Hematopoietic multipotent progenitor cell treated with erythropoietin and hydrocortisone succinate and interleukin-3 and kit ligand, for 6 days (in vitro differentiated cells): Measurements from ENCODE around the gene DENND10.
"Not testable (repeated sequence)": the region's sequence is repeated elsewhere in the genome, so short reads cannot be mapped to it uniquely, and the experiment has no call there.

Source experiments
- DNase-seq: peaks from one replicate; pipeline ENCODE4 v3.0.0-alpha.2; 2015

The DENND10 gene

GRCh38 chr10:119103903-119104653 is at the start of gene DENND10:
Gene DENND10 (plus strand): TSS chr10:119104113. CDS start chr10:119104143, 30 bp downstream.
- DNase-seq: peak; percentile 91

DNA sequence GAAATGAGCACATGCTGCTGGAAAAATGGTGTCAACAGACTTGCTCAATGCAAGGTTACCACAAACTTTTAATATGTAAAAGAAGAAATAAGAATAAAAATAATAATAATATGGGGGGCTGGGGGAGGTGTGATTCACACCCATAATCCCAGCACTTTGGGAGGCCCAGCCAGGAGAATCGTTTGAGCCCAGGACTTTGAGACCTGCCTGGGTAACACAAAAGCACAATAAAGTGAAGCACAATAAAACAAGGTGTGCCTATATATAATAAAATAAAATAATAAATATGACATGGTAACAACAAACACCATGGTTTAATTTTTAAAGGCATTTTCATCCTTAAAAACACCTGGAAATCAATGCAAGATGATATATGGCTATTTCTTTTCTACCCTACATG is 48.4 kb upstream of the DENND10 start:
- no peak for DNase-seq

- no peak for DNase-seq
Measured at GRCh38 chr10:119058010-119058409, 45.9 kb upstream of the DENND10 start.

DNA sequence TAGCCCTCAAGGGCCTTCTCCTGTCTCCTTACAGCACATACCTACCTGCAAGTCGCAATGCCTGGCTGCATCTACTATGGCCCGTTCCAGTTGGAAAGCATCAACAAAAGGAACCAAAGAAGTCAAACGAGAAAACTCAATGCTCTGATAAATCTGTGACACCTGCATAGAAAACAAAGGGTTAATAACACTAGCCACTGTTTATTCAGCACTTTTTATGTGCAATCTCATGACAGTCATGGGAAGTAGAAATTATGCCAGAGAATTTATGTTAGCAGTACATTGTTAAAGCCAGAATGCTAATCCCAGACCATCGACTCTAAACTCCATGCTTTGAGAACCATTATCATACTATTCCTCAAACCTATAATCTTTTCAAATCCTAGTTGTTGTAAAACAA is 44.4 kb upstream of the DENND10 start:
- DNase-seq: no peak

DNA sequence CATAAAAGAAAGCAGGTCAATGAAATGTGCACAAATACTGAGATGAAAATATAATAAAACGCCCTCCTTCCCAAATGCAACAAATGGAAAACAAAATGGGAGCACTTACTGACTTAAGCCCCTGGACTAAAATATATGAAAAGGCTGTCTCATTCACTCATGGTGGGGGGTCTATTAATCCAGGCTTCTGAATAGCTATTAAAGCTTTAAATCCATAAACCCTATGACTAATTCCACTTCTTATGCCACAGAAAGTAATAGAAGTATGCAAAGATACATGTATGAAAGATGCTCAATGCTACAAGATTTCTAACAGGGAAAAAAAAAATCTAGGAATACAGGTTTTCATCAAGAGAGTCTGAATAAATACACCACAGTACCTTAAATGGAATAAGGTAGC is 43.8 kb upstream of the DENND10 start:
- no peak for DNase-seq

GRCh38 chr10:119061352-119061751 is 42.6 kb upstream of the DENND10 start:
- DNase-seq: no peak

GRCh38 chr10:119061926-119062325 is 42.0 kb upstream of the DENND10 start:
- no peak for DNase-seq

- DNase-seq: no peak
Measured at GRCh38 chr10:119070395-119071165, 33.3 kb upstream of the DENND10 start.

DNA sequence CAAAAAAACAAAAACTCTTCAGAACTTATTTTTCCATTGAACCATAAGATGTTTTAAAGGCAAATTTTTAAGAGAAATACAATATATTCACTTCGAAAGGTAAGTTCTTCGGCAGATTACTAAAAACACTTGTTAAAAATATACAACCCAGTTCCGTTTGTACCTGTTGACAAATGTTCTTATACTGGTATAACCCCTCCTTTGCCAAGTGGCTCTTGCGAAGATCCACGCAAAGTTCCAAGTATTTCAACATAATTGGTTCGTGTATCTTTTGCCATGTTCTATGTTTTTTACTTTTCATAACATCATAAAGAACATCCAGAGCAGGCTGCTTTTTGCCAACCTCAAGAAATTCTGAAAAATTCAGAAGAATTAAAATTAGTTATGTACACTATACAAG is 30.3 kb upstream of the DENND10 start:
- DNase-seq: no peak

GRCh38 chr10:119078422-119079179 is 25.3 kb upstream of the DENND10 start:
- DNase-seq: peak; percentile 51

DNA sequence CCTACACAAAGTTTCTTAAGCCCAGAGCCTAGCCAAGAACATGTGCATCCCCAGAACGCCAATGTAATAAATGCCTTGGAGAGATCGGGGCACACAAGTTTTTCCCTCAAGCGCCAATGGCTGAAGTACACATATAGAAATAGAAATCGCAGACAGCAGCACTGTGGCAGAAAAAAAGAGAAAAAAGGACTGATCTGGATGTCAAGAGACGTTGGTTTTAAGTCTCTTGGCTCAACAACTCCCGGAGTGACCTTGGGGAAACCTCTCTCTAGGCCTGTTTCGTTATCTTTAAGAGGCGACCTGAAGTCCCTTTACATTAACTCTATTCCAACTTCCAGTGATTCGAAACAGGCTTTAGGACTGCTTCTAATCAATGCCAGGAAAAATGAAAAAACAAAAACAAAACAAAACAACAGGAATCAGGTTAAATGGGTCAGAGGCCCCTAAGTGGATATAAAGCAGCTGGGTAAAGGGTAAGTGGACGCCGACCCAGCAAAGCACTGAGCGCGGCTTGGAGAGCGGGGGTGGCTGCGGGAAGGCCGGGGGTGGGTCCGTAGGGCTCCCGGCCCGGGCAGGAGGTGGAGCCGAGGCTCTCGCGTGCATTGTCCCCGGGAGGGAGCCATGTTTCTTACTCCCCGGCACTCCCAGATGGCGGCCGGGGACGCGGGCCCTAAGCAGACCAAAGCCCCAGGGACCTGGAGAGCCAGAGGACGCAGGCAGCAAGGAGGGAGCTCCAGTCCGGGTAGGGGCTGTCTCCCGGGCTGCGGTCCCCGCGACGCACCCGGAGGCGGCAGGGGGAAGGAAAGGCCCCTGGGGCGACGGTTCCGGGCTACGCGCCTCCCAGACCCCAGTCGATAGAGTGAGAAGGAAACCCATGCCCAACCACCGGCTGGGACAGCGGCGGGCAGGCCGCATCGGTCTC is 24.1 kb upstream of the DENND10 start:
- peak; percentile 84 for DNase-seq

GRCh38 chr10:119080521-119081259 is 23.2 kb upstream of the DENND10 start, which contains the start of gene EIF3A:
Gene EIF3A (minus strand): TSS chr10:119080817. CDS start chr10:119080676, 141 bp downstream.
- DNase-seq: peak; percentile 94

- peak; percentile 54 for DNase-seq
Measured at GRCh38 chr10:119084896-119085295, 19.0 kb upstream of the DENND10 start.

DNA sequence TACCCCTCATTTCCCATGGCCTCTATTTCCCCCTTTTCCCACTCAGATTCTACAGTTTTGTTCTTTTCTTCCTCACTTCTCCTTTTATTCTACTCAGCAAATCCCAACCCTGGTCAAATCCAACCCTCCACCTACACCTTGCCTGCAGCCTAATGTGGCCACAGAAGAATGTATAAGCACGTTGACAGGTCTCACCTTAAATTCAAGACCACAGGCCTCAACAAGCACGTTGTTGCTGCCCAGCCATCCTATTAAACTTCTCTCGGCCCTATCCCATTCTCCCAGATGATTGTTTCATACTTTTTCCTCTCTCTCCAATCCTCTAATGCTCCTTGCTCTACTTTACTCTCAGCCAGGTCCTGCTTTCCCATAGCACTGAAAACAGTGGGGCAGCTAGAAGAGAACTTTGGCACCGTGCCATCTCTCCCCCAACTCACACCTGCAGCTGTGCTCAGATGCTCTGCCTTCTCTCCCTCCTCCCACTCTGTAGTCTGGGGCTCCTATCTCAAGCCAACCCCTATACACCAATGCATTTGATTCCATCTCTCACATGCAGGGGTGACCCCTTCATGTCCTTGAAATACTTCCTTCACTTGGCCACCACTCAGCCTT is 16.5 kb upstream of the DENND10 start:
- DNase-seq: peak; percentile 61

- peak; percentile 72 for DNase-seq
Measured at GRCh38 chr10:119090026-119090795, 13.7 kb upstream of the DENND10 start.

GRCh38 chr10:119090968-119091367 is 12.9 kb upstream of the DENND10 start:
- peak; percentile 99 for DNase-seq

DNA sequence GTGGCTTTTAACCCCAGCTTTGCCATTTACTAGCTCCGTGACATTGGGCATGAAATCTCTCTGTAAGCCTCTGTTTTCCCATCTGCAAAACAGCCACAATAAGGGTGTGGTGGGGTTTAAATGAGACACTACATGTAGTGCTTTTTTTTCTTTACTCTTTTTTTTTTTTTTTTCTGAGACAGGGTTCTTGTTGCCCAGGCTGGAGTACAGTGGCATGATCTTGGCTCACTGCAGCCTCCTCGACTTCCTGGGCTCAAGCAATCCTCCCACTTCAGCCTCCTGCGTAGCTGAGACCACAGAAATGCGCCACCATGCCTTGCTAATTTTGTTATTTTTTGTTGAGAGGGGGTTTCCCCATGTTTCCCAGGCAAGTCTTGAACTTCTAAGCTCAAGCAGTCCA is 8.3 kb upstream of the DENND10 start:
- peak; percentile 56 for DNase-seq

DNA sequence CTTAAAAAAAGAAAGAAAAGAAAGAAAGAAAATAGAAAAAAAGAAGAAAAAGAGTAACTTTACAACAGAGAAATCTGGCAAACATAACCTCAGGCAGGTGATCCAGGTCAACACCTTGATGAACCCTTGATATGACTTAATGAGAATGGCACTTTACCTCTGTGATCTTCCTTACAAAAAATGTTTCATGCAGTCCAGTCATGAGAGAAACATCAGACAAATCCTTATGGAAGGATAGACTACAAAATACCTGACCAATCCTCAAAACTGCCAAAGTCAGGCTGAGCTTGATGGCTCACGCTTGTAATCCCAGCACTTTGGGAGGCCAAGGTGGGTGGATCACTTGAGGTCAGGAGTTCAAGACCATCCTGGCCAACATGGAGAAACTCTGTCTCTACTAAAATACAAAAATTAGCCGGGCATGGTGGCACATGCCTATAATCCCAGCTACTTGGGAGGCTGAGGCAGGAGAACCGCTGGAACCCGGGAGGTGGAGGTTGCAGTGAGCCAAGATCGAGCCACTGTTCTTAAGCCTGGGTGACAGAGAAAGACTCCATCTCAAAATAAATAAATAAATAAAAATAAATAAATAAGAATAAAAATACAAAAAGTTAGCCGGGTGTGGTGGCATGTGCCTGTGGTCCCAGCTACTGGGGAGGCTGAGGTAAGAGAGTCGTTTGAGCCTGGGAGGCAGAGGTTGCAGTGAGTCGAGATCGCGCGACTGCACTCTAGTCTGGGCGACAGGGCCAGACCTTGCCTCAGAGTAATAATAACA is 7.1 kb upstream of the DENND10 start:
- not testable (repeated sequence) for DNase-seq

DNA sequence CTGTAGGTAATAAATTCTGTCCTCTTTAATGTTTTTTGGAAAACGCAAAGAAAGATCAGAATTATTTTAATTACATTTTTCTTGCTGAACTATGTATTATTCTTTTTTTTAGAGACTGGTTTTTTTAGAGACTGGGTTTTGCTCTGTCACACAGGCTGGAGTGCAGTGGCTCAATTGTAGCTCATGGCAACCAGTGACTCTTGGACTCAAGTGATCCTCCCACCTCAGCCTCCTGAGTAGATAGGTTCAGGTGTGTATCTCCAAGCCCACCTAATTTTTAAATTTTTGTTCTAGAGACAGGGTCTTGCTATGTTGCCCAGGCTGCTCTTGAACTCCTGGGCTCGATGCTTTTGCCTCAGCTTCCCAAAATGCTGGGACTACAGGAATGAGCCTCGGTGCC is 5.3 kb upstream of the DENND10 start:
- DNase-seq: no peak
